Heart left ventricle (tissue), 13 donors: Measurements from ENCODE around the gene DRP2.

ENCODE experiments used
- CTCF ChIP-seq, 12 donors: fragments of 200-600 bp; sonication (generic) in 4 of 12; IDR thresholded peaks; one replicate each; pipeline versions ENCODE4 v1.5.0 to v1.8.0; 2018 to 2022; ENCODE audit warnings: antibody characterized with exemption in 12 of 12, mild to moderate bottlenecking in 5 of 12
- POLR2A ChIP-seq, 2 donors: fragments of 450-650 bp; IDR thresholded peaks; one replicate each; pipeline ENCODE4 v1.6.1; 2017; ENCODE audit warnings: antibody characterized with exemption in 2 of 2, mild to moderate bottlenecking in 2 of 2, moderate library complexity in 2 of 2
- donor health status: ischemic (EF 13 %, LVEDD 7.1; RV severe dilation, severe dysfunction).
- donor health status: DM: no; HTN: yes; CAD: no.
- donor health status: DM: no; HTN: no; CAD: no.
- donor health status: ischemic (EF 25% LVEDD 6.9; RV normal size, moderate dysfunction).
- donor health status: ischemic (EF 25% LVEDD 5.7; RV mildly dilated, moderate dysfunction).
- donor health status: ischemic (EF 35%, LVEDD 5.7; RV mildly dilated, moderate dysfunction).
- donor health status: nonischemic (EF 11% LVEDD 7.7; RV severe dilation, severe dysfunction).
- donor health status: DM: yes; HTN: yes; CAD: no.
- donor health status: PGD.
- donor health status: ischemic (EF 29% LVEDD 5.4; RV normal size, mild dysfunction).
- donor health status: nonischemic (EF 23%, LVEDD 6.1; RV moderate dilation, normal function).

- TF ChIP-seq POLR2A (IDR thresholded peaks at IDR 0.05) (no peak), CTCF (IDR thresholded peaks at IDR 0.05) (no peak)
These were observed 21.9 kb downstream of the DRP2 start for GRCh38 chrX:101241531-101241930.
